ENCODE measurements around the gene ATP8B4. TPM values are rescaled to one million over a fixed set of nuclear protein-coding genes. Genes with fewer than 3 reads are reported as not detected.
"Not testable (repeated sequence)": the region's sequence is repeated elsewhere in the genome, so short reads cannot be mapped to it uniquely, and the experiment has no call there.

Gene ATP8B4
- total RNA-seq, 1 donor from 2014 or later: 0.56 TPM

GRCh38 chr15:50140098-50140497 is 21.1 kb upstream of the ATP8B4 start:
- no peak for ATAC-seq

DNA sequence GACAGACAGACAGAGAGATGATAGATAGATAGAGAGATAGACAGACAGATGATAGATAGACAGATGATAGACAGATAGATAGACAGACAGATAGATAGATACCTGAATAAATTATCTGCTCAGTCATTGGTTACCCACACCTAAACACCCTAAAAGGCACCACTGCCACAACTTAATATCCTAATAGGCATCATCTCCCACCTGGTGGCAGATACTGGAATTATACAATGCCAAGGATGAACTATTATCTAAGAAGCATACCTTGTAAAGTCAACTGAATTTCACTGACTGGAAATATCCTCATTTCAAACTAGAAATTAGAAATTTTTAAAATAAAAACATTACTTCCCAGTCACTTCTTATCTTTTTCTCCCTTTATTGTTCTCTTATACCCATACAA is 19.4 kb upstream of the ATP8B4 start:
- no peak for ATAC-seq

DNA sequence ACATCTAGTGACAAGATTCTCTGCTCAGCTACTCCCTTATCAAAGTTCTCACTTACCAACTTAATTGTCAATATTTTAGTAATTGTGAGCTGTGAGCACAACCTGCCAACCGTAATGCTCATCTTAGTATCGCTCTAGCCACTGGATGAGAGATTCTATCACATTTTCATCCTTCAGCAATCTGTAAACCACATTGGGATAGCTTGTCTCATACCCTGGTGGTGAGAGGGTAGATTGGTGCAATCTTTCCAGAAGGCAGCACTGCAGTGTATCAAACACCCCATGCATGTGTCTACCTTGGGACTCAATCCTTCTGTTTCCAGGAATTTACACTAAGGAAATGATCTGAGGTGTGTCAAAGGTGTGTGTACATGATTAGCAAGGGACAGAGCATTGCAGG is 18.9 kb upstream of the ATP8B4 start:
- no peak for ATAC-seq

- peak; percentile 71 for ATAC-seq
Observed at GRCh38 chr15:50137330-50137761, 18.3 kb upstream of the ATP8B4 start.

- no peak for ATAC-seq
Observed at GRCh38 chr15:50135031-50135551, 16.1 kb upstream of the ATP8B4 start.

DNA sequence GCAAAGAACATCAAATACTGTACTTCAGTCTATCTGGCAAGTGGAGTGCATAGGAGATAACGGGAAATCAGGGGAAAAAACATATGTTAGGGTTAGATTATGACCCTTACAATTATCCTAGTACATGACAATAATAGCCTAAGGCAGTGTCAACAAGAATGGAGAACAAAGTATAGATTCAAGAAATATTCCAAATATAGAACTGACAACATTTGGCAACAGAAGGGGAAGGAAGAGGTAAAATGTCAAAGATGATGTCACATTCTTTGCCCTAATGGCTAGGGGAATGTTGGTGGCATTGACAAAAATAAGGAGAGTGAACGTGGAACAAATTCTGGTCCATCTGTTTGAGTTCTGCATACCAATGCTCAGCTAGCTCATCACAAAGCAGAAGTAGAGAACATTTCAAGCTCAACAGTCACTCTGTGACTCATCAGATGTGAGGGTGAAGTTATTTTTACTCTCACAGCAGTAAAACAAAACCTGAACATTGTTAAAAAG is 15.5 kb upstream of the ATP8B4 start:
- no peak for ATAC-seq

DNA sequence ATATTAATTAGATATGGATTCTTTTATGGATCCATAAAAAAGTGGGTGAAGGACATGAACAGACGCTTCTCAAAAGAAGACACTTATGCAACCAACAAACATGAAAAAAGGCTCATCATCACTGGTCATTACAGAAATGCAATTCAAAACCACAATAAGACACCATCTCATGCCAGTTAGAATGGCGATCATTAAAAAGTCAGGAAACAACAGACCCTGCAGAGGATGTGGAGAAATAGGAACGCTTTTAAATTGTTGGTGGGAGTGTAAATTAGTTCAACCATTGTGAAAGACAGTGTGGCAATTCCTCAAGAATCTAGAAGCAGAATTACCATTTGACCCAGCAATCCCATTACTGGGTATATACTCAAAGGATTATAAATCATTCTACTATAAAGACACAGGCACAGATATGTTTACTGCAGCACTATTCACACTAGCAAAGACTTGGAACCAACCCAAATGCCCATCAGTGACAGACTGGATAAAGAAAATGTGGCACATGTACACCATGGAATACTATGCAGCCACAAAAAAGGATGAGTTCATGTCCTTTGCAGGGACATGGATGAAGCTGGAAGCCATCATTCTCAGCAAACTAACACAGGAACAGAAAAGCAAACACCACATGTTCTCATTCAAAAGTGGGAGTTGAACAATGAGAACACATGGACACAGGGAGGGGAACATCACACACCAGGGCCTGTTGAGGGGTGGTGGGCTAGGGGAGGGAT is 13.4 kb upstream of the ATP8B4 start:
- not testable (repeated sequence) for ATAC-seq

GRCh38 chr15:50131617-50132016 is 12.6 kb upstream of the ATP8B4 start:
- ATAC-seq: no peak

DNA sequence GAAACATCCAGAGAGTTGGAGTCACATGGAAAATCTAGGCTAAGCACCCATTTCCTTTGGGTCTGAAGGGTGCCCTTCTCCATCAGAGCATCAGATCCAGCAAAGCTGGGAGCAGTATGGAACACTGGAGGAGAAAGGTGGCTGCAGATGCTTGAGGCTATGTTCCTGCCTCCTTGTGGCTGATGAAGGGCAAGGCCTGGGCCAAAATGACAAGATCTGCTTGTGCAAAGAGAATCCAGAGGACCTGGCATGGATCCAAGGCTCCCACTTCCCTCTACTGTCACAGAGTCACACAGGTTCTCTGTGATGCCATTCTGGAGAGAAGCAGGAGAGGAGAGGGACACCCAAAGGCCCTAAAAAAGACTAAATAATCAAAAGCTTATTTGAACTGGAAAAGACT is 9.2 kb upstream of the ATP8B4 start:
- ATAC-seq: no peak

GRCh38 chr15:50127255-50127777 is 8.3 kb upstream of the ATP8B4 start:
- ATAC-seq: no peak

DNA sequence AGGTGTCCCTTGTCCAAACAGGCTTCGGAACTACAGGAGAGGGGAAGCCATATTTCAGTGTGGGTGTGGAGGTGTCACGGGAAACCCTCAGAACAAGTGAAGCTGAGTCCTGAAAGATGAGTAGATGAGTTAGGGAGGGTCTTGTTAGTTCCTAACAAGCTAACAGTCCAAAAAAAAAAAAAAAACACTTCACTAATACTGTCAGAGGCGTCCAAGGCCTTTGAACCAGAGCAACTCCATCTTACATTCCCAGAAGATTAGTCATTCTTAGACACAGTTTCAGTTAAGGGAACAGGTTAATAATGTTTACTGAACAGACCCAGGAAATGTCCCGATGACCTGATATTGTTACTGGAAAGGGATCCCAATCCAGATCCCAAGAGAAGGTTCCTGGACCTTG is 7.0 kb upstream of the ATP8B4 start:
- ATAC-seq: no peak

GRCh38 chr15:50124631-50125030 is 5.6 kb upstream of the ATP8B4 start:
- no peak for ATAC-seq

GRCh38 chr15:50123861-50124557 is 5.0 kb upstream of the ATP8B4 start:
- ATAC-seq: no peak

GRCh38 chr15:50120729-50121128 is 1.7 kb upstream of the ATP8B4 start:
- ATAC-seq: no peak

DNA sequence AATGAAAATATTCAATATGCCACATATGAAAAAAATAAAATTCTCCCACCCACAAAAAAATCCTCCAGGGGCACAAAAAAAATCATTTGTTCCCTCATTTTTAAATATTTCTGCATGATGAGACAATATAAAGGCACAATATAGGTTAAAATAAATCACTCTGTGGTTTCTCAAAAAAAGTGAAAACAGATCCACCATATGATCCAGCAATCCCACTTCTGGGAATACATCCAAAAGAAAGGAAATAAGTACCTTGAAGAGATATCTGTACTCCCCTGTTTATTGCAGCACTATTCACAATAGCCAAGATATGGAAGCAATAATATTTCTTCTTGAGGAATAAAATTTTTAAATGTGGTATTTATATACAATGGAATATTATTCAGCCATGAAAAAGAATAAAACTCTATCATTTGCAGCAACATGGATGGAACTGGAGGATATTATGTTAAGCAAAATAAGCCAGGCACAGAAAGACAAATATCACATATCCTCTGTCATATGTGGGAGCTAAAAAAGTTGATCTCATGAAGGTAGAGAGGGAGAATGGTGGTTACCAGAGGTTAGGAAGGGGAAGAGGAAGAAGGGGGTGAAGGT is 1.5 kb downstream of the ATP8B4 start:
- no peak for ATAC-seq

- no peak for ATAC-seq
Observed at GRCh38 chr15:50116477-50116876, 2.6 kb downstream of the ATP8B4 start.

GRCh38 chr15:50113992-50114780 is 4.8 kb downstream of the ATP8B4 start:
- ATAC-seq: no peak

DNA sequence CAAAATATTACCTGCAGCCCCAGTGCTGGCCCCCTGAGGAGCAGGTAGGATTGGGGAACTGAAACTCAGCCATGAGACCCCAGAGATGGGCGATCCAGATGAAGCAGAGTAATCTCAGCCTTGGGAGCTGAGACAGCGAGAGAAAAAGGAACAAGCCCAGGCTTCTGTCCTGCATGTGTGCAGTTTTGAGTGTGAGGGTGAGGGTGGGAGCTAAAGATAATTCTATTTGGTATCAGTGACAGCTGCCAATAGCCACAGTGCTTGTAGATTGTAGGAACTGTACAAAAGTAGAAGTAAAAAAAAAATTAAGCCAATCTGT is 5.9 kb downstream of the ATP8B4 start:
- no peak for ATAC-seq

GRCh38 chr15:50112488-50113186 is 6.4 kb downstream of the ATP8B4 start:
- no peak for ATAC-seq

DNA sequence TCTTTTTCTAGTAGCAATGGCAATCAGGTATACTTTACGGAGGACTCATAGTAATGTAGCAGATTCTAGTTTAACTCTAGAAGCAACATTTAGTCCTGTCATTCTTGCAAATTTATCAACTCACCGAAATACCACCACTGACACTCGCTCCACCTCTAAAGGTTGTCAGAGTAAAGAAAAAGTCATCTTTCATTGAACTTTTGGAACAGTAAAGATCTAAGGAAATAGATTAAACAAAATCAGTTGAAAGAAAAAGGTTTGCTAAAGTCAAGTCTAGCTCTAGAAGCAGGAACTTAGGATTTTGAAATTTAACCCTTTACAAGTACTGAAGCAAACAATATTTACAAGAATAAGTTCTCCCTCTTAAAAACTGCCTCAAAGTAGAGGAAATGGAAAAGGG is 8.7 kb downstream of the ATP8B4 start:
- ATAC-seq: no peak

- ATAC-seq: no peak
Observed at GRCh38 chr15:50109076-50109987, 9.7 kb downstream of the ATP8B4 start.

Data from esophagus mucosa (tissue), 1 donor.